Jurkat, Clone E6-1 (cell line): Measurements from ENCODE around the gene LGALS7.

Experiments
- DNase-seq: peaks from one replicate; pipeline ENCODE4 v3.0.0-alpha.2; 2011; ENCODE audit warnings: low read depth, low spot score
- H3K4me3 ChIP-seq: 2 replicates; pipeline ENCODE4 v1.5.1; 2011; ENCODE audit warnings: mild to moderate bottlenecking, low read length, control low read depth, moderate library complexity

Gene LGALS7

DNA sequence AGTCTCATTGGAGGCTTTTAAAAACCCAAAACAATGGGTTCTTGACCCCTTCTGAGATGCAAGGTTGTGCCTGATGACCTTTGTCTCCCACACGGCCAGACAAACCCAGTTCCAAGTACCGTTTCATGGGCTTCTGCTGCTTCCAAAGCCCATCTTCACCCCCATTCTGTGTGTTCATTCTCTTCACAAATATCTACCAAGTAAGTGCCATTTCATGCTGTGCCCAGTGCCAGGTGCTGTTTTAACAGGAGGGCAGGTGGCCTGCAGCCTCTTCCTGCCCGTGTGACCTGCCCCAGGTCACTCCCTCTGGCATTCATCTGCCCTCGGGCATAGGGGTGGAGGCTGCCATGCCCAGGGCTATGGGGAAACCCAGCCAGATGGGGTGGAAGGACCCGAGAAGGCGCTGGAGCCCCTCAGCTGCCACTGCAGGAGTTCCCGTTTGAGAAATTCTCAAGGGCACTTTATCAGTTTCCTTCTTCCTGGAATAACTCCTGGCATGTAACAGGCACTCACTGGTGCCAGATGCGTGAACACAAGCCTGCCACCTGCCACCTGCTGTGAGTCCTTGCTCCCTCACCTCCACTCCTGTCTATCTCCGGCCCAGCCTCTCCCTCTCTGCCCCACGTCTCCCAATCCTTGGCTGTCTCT, 41.5 kb downstream of the LGALS7 start:
- no peak overlapping the region for H3K4me3 ChIP-seq
- no peak for DNase-seq

GRCh38 chr19:38730731-38731589, 42.4 kb downstream of the LGALS7 start:
- no peak overlapping the region for H3K4me3 ChIP-seq
- DNase-seq, result no peak

- no peak for DNase-seq
- no peak overlapping the region for H3K4me3 ChIP-seq
These were observed 42.9 kb downstream of the LGALS7 start for GRCh38 chr19:38730470-38730730.

- peak; percentile 27 for DNase-seq
- no peak overlapping the region for H3K4me3 ChIP-seq
These were observed 43.5 kb downstream of the LGALS7 start for GRCh38 chr19:38729653-38730469.

DNA sequence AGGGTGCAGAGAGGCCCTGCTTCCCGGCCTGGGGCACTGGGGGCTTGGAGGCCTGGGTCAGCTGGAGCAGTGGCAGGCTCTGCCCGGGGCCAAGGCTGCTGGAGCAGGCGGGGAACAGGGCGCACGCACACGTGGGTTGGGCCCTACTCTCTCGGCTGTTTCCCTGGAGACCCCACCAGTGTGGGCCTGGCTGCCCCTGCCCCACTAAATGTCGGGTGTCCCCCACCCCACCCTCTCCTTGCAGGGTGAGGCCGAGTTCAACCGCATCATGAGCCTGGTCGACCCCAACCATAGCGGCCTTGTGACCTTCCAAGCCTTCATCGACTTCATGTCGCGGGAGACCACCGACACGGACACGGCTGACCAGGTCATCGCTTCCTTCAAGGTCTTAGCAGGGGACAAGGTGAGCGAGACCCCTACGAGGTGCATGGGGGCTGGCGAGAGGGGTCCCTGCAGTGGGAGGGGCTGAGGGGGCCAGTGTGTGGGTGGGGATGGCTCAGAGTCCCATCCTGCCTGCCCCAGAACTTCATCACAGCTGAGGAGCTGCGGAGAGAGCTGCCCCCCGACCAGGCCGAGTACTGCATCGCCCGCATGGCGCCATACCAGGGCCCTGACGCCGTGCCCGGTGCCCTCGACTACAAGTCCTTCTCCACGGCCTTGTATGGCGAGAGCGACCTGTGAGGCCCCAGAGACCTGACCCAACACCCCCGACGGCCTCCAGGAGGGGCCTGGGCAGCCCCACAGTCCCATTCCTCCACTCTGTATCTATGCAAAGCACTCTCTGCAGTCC, 44.4 kb downstream of the LGALS7 start:
- DNase-seq, result no peak
- no peak overlapping the region for H3K4me3 ChIP-seq

GRCh38 chr19:38727868-38728660, 45.3 kb downstream of the LGALS7 start:
- no peak overlapping the region for H3K4me3 ChIP-seq
- no peak for DNase-seq

- H3K4me3 ChIP-seq, result no peak overlapping the region
- DNase-seq, result no peak
These were observed 45.9 kb downstream of the LGALS7 start for GRCh38 chr19:38727306-38727867.

GRCh38 chr19:38726761-38727301, 46.5 kb downstream of the LGALS7 start:
- DNase-seq, result no peak
- H3K4me3 ChIP-seq, result no peak overlapping the region

- no peak overlapping the region for H3K4me3 ChIP-seq
- DNase-seq, result no peak
These were observed 47.0 kb downstream of the LGALS7 start for GRCh38 chr19:38726284-38726673.

- H3K4me3 ChIP-seq, result no peak overlapping the region
- DNase-seq, result no peak
These were observed 47.6 kb downstream of the LGALS7 start for GRCh38 chr19:38725469-38726283.

GRCh38 chr19:38723990-38724854, 49.1 kb downstream of the LGALS7 start:
- no peak for DNase-seq
- no peak overlapping the region for H3K4me3 ChIP-seq

- DNase-seq, result no peak
- H3K4me3 ChIP-seq, result no peak overlapping the region
These were observed 49.7 kb downstream of the LGALS7 start for GRCh38 chr19:38723606-38723965.

DNA sequence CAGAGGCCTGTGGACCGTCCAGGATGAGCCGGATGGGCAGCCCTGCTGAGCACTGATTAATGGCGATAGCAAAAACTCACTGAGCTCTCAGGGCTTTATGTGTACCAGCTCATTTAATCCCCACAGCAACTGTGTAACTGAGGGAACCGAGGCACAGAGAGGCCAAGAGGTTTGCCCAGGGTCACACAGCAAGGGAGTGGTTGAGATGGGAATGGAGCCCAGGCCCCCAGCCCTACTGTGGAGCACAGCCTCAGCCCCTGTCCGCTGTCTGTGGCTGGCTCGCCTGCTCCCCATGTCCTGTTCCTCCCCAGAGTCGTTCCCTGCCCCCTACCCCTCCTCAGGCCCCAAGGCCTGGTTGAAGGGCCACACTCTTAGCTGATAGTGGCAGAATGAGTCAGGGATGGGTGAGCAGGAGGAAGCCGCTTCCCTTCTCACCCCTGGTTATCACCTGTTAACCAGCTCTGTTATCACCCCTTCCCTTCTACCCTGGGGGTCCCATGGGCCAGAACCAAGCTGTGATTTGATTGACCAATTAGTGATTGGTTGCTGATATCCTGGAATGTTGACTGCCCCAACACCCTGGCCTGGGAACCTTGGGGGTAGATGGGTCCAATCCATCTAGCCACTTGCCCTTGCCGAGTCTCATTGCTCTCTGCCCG, 50.2 kb downstream of the LGALS7 start:
- H3K4me3 ChIP-seq, result no peak overlapping the region
- no peak for DNase-seq

DNA sequence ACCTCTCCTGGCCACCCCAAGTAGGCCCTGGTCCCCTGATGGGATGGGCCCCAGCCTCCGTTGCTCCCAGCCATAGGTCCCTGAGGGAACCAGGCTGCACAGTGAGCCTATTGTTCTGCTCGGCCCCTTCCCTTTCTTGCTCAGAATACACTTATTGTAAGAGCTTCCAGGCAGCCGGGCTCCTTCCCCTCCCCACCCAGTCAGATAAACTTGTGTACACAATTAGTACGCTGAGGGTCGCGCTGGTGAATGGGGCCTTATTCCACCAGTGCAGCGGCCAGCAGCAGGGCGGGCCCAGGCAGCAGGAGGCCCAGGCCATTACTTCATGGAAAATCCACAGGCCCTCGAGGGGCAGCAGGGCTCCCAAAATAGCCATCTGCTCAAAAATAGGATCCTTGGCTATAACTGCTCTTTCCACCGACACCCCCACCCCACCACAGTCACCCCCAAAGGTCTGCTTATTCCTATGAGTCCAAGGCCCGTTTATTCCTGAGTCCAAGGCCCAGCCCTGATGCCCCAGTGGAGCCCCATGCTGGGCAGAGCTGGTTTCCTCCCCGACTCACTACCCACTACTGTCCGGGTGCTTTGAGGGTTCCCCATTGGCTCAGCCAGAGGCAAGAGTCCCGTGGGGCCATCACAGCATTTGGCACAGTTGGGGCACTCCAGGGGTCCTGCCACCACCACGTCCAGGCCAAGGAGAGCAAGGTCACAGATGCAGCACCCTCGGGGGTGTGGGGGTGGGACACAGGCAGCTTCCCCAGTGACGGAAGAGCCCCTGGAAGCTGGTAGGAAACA, 51.1 kb downstream of the LGALS7 start:
- H3K4me3 ChIP-seq, result no peak overlapping the region
- no peak for DNase-seq

- no peak overlapping the region for H3K4me3 ChIP-seq
- DNase-seq, result no peak
These were observed 51.8 kb downstream of the LGALS7 start for GRCh38 chr19:38721496-38721895.
